Right atrium auricular region (tissue), 2 donors: ENCODE results near the gene SH2D3A. TPM values are rescaled to one million over a fixed set of nuclear protein-coding genes. Genes with fewer than 3 reads are reported as not detected.
"Not testable (repeated sequence)": the region's sequence is repeated elsewhere in the genome, so short reads cannot be mapped to it uniquely, and the experiment has no call there.

Experiments
- DNase-seq: peaks from one replicate; pipeline ENCODE4 v3.0.0-alpha.2; 2019; ENCODE audit warnings: low spot score
- H3K27ac ChIP-seq, 2 donors: fragments of 200-600 bp; sonication (generic); 1 replicate in 1 of 2; 2 replicates in 1 of 2; pipeline ENCODE4 v1.5.1; 2016 to 2019
- H3K27me3 ChIP-seq, 2 donors: fragments of 200-600 bp; sonication (generic); one replicate each; pipeline versions ENCODE4 v1.5.1 to v1.6.0; 2017 to 2019
- H3K36me3 ChIP-seq: fragments of 200-600 bp; sonication (generic); one replicate; pipeline ENCODE4 v1.5.1; 2016
- H3K4me1 ChIP-seq, 2 donors: fragments of 200-600 bp; sonication (generic); one replicate each; pipeline versions ENCODE4 v1.5.1 to v1.6.0; 2017 to 2019
- H3K4me3 ChIP-seq, 2 donors: fragments of 200-600 bp; sonication (generic); 1 replicate in 1 of 2; 2 replicates in 1 of 2; pipeline ENCODE4 v1.5.1; 2017 to 2019; ENCODE audit warnings: mild to moderate bottlenecking in 1 of 2, moderate library complexity in 1 of 2
- H3K9me3 ChIP-seq, 2 donors: fragments of 200-600 bp; sonication (generic); one replicate each; pipeline ENCODE4 v1.5.1; 2019
- CTCF ChIP-seq, 2 donors: fragments of 200-600 bp; sonication (generic); IDR thresholded peaks; one replicate each; pipeline ENCODE4 v1.5.1; 2019; ENCODE audit warnings: antibody characterized with exemption in 2 of 2
- total RNA-seq, 2 donors: library from RNA; depleted of rRNA; stranded (reverse); fragments of >200 nt; gene quantifications; one replicate each; pipeline ENCODE4 v1.1.0, GENCODE V29; 2016

The SH2D3A gene
- total RNA-seq, 2 donors from 2014 or later, result not detected

- no peak overlapping the region for H3K27ac ChIP-seq
- H3K4me3 ChIP-seq, result no peak overlapping the region
- no peaks in the 10 kb centered on the region for H3K27me3 ChIP-seq
- no peak for DNase-seq
- no peaks in the 10 kb centered on the region for H3K9me3 ChIP-seq
- H3K36me3 ChIP-seq, result no peaks in the 10 kb centered on the region
- H3K4me1 ChIP-seq, result no peaks in the 10 kb centered on the region
- no peak for TF ChIP-seq CTCF (IDR thresholded peaks at IDR 0.05)
Measured at GRCh38 chr19:6774821-6775707, 7.8 kb upstream of the SH2D3A start.

- Histone ChIP-seq H3K4me3 (peak overlapping the region; percentile 11 to 44), H3K27ac (no peak overlapping the region)
- DNase-seq, result no peak
Measured at GRCh38 chr19:6773323-6773931, 6.2 kb upstream of the SH2D3A start.

GRCh38 chr19:6772866-6773322 is 5.7 kb upstream of the SH2D3A start:
- Histone ChIP-seq H3K9me3 (no peaks in the 10 kb centered on the region), H3K4me1 (peaks cover 0 to under 1% of the 10 kb centered on the region in 2 donors), H3K27me3 (peaks cover 0 to under 1% of the 10 kb centered on the region in 2 donors), H3K4me3 (peak overlapping the region; percentile 11 to 44), H3K36me3 (no peaks in the 10 kb centered on the region), H3K27ac (no peak overlapping the region)
- TF ChIP-seq CTCF (IDR thresholded peaks at IDR 0.05), result no peak
- DNase-seq, result no peak

More at GRCh38 chr19:6773323-6773931, 6.2 kb upstream of the SH2D3A start:
- Histone ChIP-seq H3K27me3 (no peaks in the 10 kb centered on the region), H3K4me1 (no peaks in the 10 kb centered on the region), H3K9me3 (no peaks in the 10 kb centered on the region), H3K36me3 (no peaks in the 10 kb centered on the region)
- no peak for TF ChIP-seq CTCF (IDR thresholded peaks at IDR 0.05)

- Histone ChIP-seq H3K4me1 (peaks cover 0 to 7% of the 10 kb centered on the region in 2 donors), H3K4me3 (peak within 1 kb of the TSS; percentile 11 to 44), H3K9me3 (no peaks in the 10 kb centered on the region), H3K27ac (no peak within 1 kb of the TSS), H3K27me3 (peaks cover 0 to 7% of the 10 kb centered on the region in 2 donors), H3K36me3 (no peaks in the 10 kb centered on the region)
- DNase-seq, result no peak
- TF ChIP-seq CTCF (IDR thresholded peaks at IDR 0.05), result no peak
Measured at GRCh38 chr19:6772028-6772865, 5.0 kb upstream of the SH2D3A start, which contains the start of gene VAV1. Gene VAV1 (plus strand): TSS chr19:6772708. CDS start chr19:6772808, 100 bp downstream.

- H3K4me3 ChIP-seq, H3K9me3 ChIP-seq, H3K36me3 ChIP-seq, H3K27ac ChIP-seq, DNase-seq: not testable (repeated sequence)
- Histone ChIP-seq H3K4me1 (peaks cover 0 to 13% of the 10 kb centered on the region in 2 donors), H3K27me3 (peaks cover 0 to 13% of the 10 kb centered on the region in 2 donors)
Measured at GRCh38 chr19:6771648-6772027, 4.4 kb upstream of the SH2D3A start.
